Measurements from ENCODE around the gene TSPO.
A peak's percentile ranks its signal among the peaks of the same experiment; 100 is the strongest.

Gene TSPO

DNA sequence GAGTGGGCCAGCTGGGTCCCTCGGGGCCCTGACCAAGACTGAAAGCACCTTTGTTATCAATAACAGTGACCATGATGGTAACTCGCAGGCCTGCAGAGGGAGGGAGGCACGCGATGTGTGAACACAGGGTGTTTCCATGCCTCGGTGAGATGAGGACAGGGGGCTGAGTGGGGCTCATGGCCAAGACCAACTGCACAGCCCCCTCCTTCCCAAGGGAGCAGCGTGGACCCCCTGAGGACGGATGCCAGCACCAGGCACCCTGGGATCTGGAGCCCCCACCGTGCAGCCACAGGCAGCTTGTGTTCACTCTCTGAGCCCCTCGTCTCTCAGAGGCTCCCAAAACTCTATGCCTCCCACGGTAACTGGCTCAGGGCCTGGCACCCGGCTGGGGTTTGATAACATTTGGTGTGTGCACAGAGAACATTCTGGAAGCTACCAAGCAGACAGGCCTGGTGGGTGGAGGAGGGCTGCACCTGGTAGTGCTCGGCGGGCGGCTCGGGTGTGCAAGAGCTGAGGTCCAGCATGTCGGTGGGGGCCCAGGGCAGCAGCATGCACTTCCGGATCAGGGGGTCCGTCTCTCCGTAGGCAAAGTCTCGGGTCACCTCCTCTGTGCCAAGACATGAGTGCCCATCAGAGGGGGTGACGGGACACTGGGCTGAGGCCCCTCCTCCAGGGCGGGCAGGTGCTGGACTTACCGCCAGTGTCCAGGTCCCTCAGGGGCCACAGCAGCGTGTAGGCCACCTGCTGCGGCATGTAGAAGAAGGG lies 28.0 kb downstream of the TSPO start:
- no peak for DNase-seq (ENCODE audit: low read depth in 2 of 2)

DNA sequence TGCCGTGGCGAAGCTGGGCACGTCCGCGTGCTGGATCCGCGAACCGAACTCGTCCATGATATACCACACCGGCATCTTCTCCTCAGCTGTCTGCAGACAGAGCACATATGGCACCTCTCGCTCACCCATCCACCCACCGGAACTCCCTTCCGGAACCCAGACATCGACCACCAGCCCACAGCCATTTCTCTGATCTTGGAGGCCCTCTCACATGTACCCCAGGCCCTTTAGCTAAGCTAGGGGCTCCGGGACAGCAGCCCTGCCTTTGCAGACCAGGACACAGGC lies 28.5 kb downstream of the TSPO start:
- DNase-seq (ENCODE audit: low read depth in 2 of 2), result no peak

DNA sequence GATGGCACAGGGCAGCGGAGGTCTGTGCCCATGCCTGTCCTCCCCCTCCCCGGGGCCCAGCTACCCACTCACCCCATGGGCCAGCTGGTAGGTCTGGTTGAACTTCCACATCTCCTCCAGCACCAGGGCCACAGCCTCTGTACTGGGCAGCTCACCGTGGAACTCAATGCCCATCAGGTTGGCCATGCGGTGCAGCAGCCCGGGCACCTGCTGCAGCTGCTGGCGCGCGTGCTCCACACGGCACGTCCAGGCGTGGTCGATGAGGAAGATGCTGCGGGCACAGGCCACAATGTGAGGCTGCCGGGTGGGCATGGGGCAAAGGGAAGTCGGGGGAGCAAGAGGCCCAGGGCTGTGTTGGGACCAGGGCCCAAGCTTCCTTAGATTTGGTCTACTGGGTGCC lies 29.3 kb downstream of the TSPO start:
- no peak for DNase-seq (ENCODE audit: low read depth in 2 of 2)

DNA sequence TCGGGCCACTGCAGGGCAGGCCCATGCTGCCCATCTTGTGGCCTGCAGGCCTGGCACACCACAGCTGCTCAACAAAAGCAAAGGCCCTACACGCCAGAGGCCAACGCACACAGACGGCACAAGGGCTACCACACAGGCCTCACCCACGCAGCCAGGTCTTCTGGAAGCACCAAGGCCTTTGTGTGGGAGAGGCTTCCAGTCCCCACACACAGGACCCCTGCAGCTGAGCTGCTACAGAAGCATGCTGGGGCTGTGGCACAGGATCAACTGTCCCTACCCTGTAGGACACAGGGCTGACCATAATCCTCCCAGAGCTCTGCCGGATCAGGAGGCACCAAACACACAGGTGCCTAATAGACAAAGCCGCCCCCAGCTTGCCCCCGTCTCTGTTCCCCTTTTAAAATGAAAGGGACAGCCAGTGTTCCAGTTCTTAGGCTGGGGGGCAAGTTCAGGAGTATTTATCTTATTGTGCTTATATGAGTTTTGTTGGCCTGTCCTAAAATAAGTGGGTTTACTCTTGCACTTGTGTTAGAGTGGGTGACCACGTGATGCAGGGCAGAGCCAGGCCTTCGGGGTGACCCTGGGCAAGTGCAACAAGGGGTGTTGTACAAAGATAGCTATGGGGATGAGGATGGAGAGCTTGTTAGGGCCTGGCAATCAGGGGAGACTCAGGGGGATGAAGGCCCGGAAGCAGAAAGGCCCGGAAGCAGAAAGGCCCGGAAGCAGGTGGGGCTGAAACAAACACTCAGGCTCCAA lies 30.1 kb downstream of the TSPO start:
- no peak for DNase-seq (ENCODE audit: low read depth in 2 of 2)

DNA sequence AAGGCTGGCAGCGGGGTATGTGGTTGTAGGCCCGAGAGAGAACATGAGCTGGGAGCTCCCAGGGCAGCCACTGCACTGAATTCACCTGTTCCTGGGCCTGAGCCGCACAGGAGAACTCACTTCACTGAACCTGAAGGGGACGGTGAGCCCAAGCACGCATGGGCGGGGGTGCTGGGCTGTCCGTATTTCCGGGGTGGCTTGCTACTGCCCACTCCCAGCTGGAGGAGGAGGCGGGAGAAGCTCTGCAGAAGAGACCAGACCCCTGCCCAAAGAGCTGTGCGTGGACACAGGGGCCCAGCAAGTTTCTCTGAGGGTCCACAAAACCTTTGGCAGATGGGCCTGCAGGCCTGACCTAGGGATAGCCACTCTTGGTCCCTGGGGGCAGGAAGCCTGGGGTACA lies 30.8 kb downstream of the TSPO start:
- no peak for DNase-seq (ENCODE audit: low read depth in 2 of 2)

DNA sequence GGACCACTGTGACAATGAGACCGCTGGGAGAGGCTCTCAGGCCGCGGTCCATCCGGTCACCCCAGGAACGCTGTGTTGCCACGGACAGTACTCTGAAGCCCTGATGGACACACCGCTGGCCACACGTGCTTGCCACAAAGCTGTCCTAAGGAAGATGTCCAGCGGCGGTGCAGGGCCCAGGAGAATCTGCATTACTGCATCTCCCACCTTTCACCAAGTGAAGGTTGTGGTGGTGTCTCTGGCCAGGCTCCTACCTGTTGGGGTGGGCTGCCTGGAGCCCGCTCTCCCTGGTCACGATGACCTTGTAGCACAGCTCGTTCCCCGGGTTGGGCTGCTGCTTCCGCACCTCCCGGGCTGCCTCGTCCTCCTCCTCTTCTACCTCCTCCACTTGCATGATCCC lies 31.4 kb downstream of the TSPO start:
- no peak for DNase-seq (ENCODE audit: low read depth in 2 of 2)

DNA sequence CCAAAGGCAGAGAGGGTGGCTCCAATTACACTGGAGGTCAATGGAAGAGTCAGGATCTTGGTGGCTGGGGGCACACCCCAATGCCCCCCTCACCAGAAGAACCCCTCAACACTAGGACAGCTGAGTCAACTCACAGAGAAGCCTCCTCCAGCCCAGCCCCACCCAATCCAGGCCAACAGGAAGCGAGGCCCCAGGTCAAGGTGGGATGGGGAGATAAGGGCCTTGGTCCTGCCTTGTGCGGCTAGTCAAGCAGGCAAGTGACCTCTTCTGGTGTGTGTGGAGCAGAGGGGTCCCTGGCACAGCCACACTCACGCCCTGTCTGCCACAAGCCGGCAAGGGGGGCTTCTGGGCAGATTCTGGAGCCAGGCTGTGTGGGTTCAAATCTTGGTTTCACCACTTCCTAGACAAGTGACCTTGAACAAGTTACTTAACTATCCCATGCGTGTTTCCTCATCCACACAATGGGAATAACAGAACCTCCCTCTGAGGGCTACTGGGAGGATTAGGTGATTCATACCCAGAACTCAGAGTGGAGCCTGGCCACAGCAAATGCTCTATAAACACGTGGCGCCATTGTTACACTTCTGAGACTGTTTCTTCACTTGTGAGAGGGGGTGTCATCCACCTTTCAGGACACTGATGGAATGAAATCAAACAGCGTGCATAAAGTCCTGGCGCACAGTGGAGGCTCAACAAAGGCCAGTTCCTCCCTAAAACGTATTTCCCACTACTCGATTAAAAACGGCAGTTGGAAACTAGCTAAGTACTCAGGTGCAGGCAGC lies 32.3 kb downstream of the TSPO start:
- DNase-seq (ENCODE audit: low read depth in 2 of 2), result no peak

DNA sequence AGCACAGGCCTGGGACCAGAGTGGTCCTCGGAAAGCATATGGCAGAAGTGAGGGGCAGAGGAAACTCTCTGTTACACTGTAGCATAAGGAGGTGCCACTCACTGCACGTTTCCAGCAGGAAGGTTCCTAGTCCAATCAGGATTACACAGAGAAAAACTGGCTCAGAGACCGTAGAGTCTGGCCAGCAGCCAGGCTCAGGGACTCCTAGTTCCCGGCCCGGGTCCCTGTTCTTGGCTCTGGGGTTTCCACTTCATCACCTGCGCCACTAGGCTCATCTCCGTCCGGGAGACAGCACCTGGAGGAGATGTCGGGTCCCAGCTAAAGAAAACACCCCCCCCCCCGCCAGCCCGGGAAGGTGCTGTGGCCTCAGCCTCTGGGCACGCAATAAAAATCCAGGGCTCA lies 34.5 kb downstream of the TSPO start:
- no peak for DNase-seq (ENCODE audit: low read depth in 2 of 2)

DNA sequence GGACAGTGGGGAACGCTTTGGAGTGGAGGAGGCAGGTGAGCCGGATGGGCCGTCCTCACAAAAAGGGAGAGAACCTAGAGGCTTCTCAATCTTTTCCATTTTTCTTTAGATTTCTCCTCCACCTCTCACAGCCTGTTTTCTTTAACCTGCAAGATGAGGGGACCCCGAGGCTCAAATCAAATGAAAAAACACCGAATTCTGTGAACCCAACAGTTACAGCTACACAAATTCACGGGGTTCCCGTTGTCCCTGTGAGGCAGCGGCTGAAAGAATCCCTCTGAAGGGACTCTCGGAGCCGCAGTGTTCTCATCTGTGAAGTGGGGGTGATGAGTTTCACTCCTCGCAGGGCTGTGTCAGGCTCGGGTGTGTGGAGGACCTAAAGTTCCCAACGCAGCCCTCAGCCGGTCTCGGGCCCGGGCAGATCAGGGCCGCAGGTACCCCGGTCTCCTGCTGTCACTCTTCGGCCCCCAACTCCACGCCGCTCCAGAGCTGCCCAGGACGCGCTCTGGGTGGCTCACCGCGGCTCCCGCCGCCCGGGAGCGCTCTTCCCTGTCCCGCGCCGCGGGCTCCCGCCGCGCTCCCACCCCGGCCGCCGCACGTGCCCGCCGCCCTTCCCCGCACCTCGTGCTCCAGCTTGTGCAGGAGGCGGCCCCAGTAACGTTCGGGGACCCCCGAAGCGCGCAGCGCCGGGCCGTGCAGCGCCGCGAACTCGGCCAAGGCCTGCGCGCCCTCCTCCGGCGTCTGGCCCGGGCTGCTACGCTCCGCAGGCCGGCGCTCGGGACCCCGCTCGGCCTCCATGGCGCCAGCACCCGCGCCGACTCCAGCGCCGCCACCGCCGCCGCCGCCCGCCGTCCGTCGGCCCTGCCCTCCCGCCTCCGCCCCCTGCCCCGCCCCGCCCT lies 35.2 kb downstream of the TSPO start, which contains the start of gene TTLL12:
Gene TTLL12 (minus strand): TSS at position 863 of the 899 bp plus-strand sequence. CDS start 65 bp downstream, at position 798.
- peak; percentile 20 to 37 for DNase-seq (ENCODE audit: low read depth in 2 of 2)

DNA sequence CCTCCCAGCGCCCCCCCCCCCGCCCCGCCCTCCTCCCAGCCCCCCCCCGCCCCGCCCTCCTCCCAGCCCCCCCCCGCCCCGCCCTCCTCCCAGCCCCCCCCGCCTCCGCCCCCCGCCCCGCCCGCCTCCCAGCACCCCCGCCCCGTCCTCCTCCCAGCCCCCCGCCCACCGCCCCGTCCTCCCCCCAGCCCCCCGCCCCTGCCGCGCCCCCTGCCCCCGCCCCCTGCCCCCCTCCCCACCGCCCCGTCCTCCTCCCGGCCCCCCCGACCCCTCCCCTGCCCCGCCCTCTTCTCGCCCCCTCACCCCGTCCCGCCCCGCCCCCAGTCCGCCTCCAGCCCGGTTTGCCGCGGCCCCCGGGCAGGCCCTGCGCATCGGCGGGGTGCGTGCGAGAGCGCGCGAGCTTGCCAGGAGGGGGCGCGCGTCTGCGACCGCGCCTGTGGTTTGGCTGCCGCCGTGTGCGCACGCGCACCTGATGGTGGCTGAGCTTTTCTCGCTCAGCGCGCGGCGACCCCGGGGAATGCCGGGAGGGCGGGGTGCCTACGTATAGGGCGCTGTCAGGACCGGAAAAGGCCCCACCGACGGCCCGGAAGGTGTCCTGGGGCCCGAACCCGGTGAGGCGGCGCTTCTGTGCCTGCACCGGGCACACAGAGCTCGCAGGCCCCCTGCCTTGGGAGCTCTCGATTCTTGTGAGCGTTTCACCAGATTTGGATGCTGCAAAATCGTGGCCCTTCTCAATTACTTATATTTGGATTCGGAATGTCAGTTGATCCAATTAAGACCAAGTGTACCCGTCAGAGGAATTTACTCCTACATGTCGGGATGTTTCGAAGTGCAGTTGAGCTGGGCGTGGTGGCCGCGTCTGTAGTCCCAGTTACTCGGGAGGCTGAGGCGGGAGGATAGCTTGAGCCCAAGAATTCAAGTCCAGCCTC lies 36.1 kb downstream of the TSPO start:
- peak; percentile 89 to 90 for DNase-seq (ENCODE audit: low read depth in 2 of 2)

DNA sequence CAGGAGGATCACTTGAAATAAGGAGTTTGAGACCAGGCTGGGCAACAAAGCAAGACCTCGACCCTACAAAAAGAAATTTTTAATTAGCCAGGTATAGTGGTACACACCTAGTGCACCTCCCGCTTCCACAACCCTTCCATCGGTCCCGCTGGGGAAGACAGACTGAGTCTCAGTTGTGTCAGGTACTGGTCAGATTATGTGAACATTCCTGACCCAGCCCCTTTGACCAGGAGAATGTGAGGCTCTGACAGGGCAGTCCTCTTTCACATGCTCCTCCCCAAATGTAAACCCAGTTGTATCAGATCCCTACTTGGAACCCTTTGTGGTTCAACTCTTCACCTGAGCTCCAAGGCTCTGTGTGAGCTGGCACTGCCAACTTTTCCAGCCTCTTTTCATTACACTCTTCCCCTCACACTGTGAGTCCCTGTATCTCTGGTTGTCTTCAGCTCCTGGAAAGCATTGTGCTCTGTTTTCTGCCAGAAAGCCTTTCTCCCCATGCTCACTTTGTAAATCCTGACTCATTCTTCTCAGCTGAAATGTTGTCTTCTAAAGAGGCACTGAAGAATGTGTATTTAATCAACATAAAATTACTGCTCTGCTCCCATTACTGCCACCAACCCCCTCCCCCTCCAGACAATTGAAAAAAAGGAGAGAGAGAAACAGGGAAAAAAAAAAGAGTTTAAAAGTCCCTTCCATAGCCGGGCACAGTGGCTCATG lies 37.6 kb downstream of the TSPO start:
- no peak for DNase-seq (ENCODE audit: low read depth in 2 of 2)

DNA sequence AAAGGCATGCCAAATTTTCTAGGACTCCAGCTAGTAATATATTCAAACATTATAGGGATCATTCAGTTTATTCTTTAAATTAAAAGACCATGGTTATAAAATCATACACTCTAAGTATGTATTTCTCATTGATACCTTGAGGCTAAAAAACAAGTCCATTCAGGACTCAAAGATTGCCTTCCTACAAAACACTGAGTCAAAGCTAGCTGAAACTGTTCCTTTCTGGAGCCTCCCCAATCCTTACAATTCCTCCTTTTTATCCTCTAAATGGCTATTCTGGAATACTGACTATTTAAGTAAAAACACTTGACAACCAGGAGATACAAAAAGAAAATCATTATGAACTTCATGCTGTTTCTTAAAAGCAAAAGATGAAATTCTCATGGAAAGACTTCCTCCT lies 40.5 kb downstream of the TSPO start:
- no peak for DNase-seq (ENCODE audit: low read depth in 2 of 2)

DNA sequence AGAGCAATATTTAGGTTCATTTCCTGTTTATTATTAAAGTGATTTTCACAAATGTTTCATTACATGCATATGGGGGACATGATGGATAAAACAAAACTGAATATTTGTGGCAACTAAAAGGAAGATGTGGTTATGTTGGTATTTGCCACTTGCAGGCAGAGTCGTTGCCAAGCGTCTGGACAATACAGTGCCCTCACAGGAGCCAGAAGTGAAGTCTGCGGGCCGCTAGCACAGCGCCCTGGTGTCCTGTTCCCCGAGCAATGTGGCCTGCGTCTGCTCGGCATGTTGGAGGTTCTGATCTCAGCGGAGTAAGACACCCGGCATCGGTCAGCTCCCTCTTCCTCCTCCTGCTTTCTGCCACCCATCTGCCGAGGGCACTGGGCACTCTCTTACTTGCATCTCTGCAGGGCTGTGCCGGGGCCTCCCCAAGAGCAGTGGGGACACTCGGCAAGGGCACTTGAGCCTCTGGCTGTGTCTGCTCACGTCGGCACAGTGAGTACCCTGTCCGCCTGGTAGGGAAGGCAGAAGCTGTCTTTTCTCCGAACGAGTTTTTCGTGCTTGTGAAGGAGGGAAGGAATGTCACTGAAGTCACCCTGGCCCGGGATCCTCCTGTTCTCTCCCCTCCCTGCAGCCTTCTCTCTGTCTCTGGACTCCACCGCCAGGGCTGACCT lies 46.0 kb downstream of the TSPO start:
- DNase-seq (ENCODE audit: low read depth in 2 of 2), result no peak

DNA sequence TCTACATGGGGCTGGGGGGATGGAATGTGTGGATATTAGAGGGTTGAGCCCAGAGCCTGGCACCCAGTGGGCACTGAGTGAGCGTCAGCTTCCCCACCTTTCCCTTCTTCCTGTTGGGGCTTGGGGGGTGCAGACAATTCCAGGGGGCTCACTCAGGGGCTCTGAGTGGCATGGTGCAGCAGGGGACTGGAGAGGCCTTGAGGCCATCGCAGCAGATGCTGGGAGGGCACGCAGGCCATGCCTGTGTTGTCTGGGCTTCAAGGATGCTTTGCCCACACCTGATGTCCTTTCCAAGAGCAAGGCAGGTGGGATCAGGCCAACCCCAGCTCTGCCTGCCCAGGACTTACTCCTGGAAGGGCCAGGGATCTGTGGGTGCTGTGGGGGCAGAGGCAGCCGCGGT lies 46.8 kb downstream of the TSPO start:
- no peak for DNase-seq (ENCODE audit: low read depth in 2 of 2)

DNA sequence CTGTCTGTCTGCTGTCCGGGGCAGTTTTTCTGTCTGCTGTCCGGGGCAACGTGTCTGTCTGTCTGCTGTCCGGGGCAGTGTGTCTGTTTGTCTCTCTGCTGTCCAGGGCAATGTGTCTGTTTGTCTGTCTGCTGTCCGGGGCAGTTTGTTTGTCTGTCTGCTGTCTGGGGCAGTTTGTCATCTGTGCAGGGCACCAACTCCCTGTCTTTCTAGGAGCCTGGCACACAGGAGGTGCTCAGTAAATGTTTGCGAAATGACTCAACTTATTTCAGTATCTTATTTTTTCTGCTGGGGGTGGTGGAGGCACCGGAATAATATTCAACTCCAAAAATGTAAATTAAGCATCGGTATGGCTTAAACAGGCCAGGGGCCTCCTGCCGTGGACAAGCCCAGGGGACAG lies 47.6 kb downstream of the TSPO start:
- no peak for DNase-seq (ENCODE audit: low read depth in 2 of 2)

DNA sequence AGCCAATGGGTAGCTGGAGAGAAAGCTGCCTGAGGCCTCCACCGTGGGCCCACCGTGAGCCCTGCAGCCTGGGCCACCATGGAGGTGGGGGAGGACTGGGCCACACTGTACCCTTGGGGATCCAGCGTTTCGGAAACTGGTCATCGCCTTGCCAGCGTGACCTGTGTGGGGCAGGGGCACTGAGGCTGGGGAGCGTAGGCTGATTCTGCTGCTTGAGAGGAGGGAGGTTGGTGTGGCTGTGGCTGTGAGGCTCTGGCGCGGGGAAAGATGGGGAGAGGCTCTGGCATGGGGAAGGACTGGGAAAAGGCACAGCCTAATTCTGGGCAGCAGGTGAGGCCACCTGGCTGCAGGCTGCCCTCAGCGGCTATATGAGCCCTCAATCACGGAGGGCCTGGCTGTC lies 48.2 kb downstream of the TSPO start:
- DNase-seq (ENCODE audit: low read depth in 2 of 2), result no peak

DNA sequence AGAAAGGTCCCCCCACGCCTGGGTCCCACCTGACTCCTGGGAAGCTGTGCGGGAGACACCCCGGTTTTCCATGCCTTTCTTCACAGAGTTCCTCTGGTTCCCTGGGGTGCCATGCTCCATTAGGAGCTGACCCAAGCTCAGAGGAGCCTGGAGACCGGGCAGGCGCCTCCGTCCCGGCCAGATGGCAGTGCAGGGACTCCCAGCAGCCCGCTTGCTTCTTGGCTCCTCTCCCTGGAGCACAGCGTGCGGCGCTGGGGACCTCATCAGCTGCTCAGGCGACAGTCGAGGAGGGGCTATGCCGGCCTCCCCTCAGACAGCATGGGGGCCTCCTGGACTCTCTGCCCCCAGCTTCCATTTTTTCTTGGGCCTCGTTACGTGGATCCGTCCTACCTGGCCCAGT lies 48.7 kb downstream of the TSPO start:
- DNase-seq (ENCODE audit: low read depth in 2 of 2), result no peak

DNA sequence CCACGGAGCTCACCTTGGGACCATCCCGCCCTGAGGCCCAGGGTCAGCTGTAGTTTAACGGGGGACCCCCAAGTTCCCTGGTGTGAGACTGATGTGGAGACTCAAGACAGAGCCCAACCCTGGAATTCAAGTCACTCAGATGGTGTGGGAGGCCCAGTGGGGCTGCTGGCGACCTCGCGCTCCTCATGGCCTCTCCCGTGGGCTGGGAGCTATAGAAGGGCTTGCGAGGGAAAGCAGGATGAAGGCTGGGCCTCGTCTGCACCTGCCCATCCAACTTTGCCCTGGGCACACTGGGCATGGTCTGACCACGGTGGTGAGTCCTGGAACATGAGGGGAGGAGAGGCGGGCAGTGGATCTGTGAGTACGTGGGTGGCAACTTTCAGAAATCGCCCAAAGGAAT lies 49.2 kb downstream of the TSPO start:
- no peak for DNase-seq (ENCODE audit: low read depth in 2 of 2)

DNA sequence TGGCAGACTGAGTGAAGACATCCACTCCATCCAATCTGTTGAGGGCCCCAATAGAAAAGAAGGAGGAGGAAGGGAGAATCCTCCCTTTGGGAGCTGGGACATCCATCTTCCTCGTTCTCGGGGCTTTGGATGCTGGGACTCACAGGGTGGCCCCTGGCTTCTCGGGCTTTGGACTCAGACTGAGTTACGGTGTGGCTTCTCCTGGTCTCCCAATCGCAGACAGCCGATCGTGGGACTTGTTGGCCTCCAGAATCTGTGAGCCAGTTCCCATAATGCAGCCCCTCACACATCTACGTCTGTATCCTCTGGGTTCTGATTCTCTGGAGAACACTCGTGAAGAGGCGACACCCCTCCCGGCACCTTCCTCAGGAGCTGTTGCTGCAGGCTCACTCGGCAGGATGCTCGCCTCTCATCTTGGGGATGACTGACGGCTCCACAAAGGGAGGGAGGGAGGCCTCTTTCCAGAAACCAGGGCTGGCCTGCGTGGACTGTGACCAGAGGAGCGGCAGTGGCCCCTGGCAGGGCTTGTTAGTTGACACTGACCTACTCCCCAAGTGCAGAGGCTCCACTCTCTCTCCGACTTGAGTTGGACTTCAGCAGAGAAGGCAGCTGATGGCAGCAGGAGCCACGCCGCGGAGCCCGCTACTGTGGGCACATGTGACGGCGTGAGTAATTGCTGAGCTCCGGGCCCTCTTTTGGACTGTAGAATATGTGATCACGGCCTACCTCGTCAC lies 50.3 kb downstream of the TSPO start:
- no peak for DNase-seq (ENCODE audit: low read depth in 2 of 2)
